Measurements from ENCODE around the gene SLC5A1. TPM values are rescaled to one million over a fixed set of nuclear protein-coding genes. Genes with fewer than 3 reads are reported as not detected.
A peak's percentile ranks its signal among the peaks of the same experiment; 100 is the strongest.
"Not testable (repeated sequence)": the region's sequence is repeated elsewhere in the genome, so short reads cannot be mapped to it uniquely, and the experiment has no call there.

The SLC5A1 gene
- total RNA-seq, 1 experiment from 2014 or later = not detected

GRCh38 chr22:32083814-32084213 is 40.8 kb downstream of the SLC5A1 start:
- DNase-seq (ENCODE audit: extremely low read depth, low read depth) = no peak

- DNase-seq (ENCODE audit: extremely low read depth, low read depth) = no peak
Observed at GRCh38 chr22:32088084-32088483, 45.0 kb downstream of the SLC5A1 start.

GRCh38 chr22:32097018-32097417 is 54.0 kb downstream of the SLC5A1 start:
- DNase-seq (ENCODE audit: extremely low read depth, low read depth) = no peak

GRCh38 chr22:32097881-32098499 is 54.9 kb downstream of the SLC5A1 start:
- no peak for DNase-seq (ENCODE audit: extremely low read depth, low read depth)

GRCh38 chr22:32100711-32101110 is 57.6 kb downstream of the SLC5A1 start:
- DNase-seq (ENCODE audit: extremely low read depth, low read depth) = no peak

- no peak for DNase-seq (ENCODE audit: extremely low read depth, low read depth)
Observed at GRCh38 chr22:32103658-32104315, 60.7 kb downstream of the SLC5A1 start.

GRCh38 chr22:32106930-32107329 is 63.9 kb downstream of the SLC5A1 start:
- DNase-seq (ENCODE audit: extremely low read depth, low read depth) = peak; percentile 9

GRCh38 chr22:32112380-32112779 is 69.3 kb downstream of the SLC5A1 start:
- no peak for DNase-seq (ENCODE audit: extremely low read depth, low read depth)

- DNase-seq (ENCODE audit: extremely low read depth, low read depth) = no peak
Observed at GRCh38 chr22:32119568-32120235, 76.6 kb downstream of the SLC5A1 start.

- no peak for DNase-seq (ENCODE audit: extremely low read depth, low read depth)
Observed at GRCh38 chr22:32120603-32121002, 77.5 kb downstream of the SLC5A1 start.

- no peak for DNase-seq (ENCODE audit: extremely low read depth, low read depth)
Observed at GRCh38 chr22:32122899-32123298, 79.8 kb downstream of the SLC5A1 start.

- no peak for DNase-seq (ENCODE audit: extremely low read depth, low read depth)
Observed at GRCh38 chr22:32123657-32124056, 80.6 kb downstream of the SLC5A1 start.

GRCh38 chr22:32127904-32128303 is 84.8 kb downstream of the SLC5A1 start:
- DNase-seq (ENCODE audit: extremely low read depth, low read depth) = no peak

- no peak for DNase-seq (ENCODE audit: extremely low read depth, low read depth)
Observed at GRCh38 chr22:32130464-32130863, 87.4 kb downstream of the SLC5A1 start.

- no peak for DNase-seq (ENCODE audit: extremely low read depth, low read depth)
Observed at GRCh38 chr22:32132126-32132525, 89.1 kb downstream of the SLC5A1 start.

GRCh38 chr22:32132783-32133182 is 89.7 kb downstream of the SLC5A1 start:
- DNase-seq (ENCODE audit: extremely low read depth, low read depth) = no peak

GRCh38 chr22:32134796-32135195 is 91.7 kb downstream of the SLC5A1 start:
- DNase-seq (ENCODE audit: extremely low read depth, low read depth) = not testable (repeated sequence)

GRCh38 chr22:32135958-32136357 is 92.9 kb downstream of the SLC5A1 start:
- peak; percentile 17 for DNase-seq (ENCODE audit: extremely low read depth, low read depth)

- not testable (repeated sequence) for DNase-seq (ENCODE audit: extremely low read depth, low read depth)
Observed at GRCh38 chr22:32136881-32137280, 93.8 kb downstream of the SLC5A1 start.

- DNase-seq (ENCODE audit: extremely low read depth, low read depth) = peak; percentile 25
Observed at GRCh38 chr22:32137731-32138324, 94.8 kb downstream of the SLC5A1 start.

- DNase-seq (ENCODE audit: extremely low read depth, low read depth) = not testable (repeated sequence)
Observed at GRCh38 chr22:32138576-32138975, 95.5 kb downstream of the SLC5A1 start.

GRCh38 chr22:32140688-32141087 is 97.6 kb downstream of the SLC5A1 start:
- DNase-seq (ENCODE audit: extremely low read depth, low read depth) = not testable (repeated sequence)
